Liver (tissue), 9 donors: ENCODE results near the gene HAGH. TPM values are rescaled to one million over a fixed set of nuclear protein-coding genes. Genes with fewer than 3 reads are reported as not detected.

Experiments used
- DNase-seq: peaks from one replicate; pipeline ENCODE4 v3.0.0-alpha.2; 2017; ENCODE audit warnings: low spot score
- H3K27ac ChIP-seq, 2 donors: one replicate each; pipeline ENCODE4 v1.7.0; 2013; ENCODE audit warnings: inconsistent platforms in 2 of 2, low read length in 2 of 2, control low read depth in 1 of 2, low read depth in 1 of 2, mild to moderate bottlenecking in 1 of 2
- H3K27me3 ChIP-seq, 4 donors: one replicate each; pipeline versions ENCODE4 v1.6.1 to v1.7.0; 2013; ENCODE audit warnings: low read length in 3 of 4, inconsistent platforms in 1 of 4, mild to moderate bottlenecking in 1 of 4, moderate library complexity in 1 of 4; ENCODE audit not compliant: control insufficient read depth in 4 of 4, insufficient read depth in 4 of 4
- H3K36me3 ChIP-seq, 4 donors: one replicate each; pipeline versions ENCODE4 v1.6.1 to v1.7.0; 2013; ENCODE audit warnings: low read length in 3 of 4, mild to moderate bottlenecking in 3 of 4, low read depth in 1 of 4, moderate library complexity in 1 of 4; ENCODE audit not compliant: control insufficient read depth in 4 of 4, insufficient read depth in 3 of 4
- H3K4me1 ChIP-seq, 4 donors: one replicate each; pipeline versions ENCODE4 v1.6.1 to v1.7.0; 2013; ENCODE audit warnings: low read length in 3 of 4, mild to moderate bottlenecking in 3 of 4, moderate library complexity in 1 of 4; ENCODE audit not compliant: control insufficient read depth in 4 of 4, insufficient read depth in 4 of 4
- H3K4me3 ChIP-seq, 3 donors: one replicate each; pipeline versions ENCODE4 v1.6.1 to v1.7.0; 2013; ENCODE audit warnings: low read length in 3 of 3, control low read depth in 1 of 3, low read depth in 1 of 3, mild to moderate bottlenecking in 1 of 3
- H3K9ac ChIP-seq, 2 donors: one replicate each; pipeline ENCODE4 v1.7.0; 2013; ENCODE audit warnings: low read length in 2 of 2, mild to moderate bottlenecking in 2 of 2, moderate library complexity in 2 of 2, control low read depth in 1 of 2, low read depth in 1 of 2
- H3K9me3 ChIP-seq, 4 donors: one replicate each; pipeline versions ENCODE4 v1.6.1 to v1.7.0; 2013; ENCODE audit warnings: low read length in 3 of 4; ENCODE audit not compliant: control insufficient read depth in 4 of 4
- ATF3 ChIP-seq: IDR thresholded peaks from 2 replicates; pipeline ENCODE4 v1.6.1; 2016; ENCODE audit warnings: antibody characterized with exemption
- CTCF ChIP-seq: fragments of 150-350 bp; IDR thresholded peaks from 2 replicates; pipeline ENCODE4 v1.5.1; 2017; ENCODE audit warnings: improper control_type of control experiment, low read depth, low read length; ENCODE audit not compliant: missing input control
- EGR1 ChIP-seq, 2 donors: IDR thresholded peaks; 2 replicates each; pipeline ENCODE4 v1.6.1; 2016 to 2018; ENCODE audit warnings: antibody characterized with exemption in 2 of 2, low read depth in 2 of 2
- FOXA1 ChIP-seq: IDR thresholded peaks from 2 replicates; pipeline ENCODE4 v1.6.1; 2016; ENCODE audit warnings: antibody characterized with exemption
- FOXA2 ChIP-seq: IDR thresholded peaks from 2 replicates; pipeline ENCODE4 v1.6.1; 2016; ENCODE audit warnings: antibody characterized with exemption
- HNF4A ChIP-seq, 2 donors: conservative IDR thresholded peaks; 2 replicates each; pipeline ENCODE4 v1.6.1; 2016; ENCODE audit warnings: antibody characterized with exemption in 2 of 2, mild to moderate bottlenecking in 2 of 2
- HNF4G ChIP-seq: IDR thresholded peaks from 2 replicates; pipeline ENCODE4 v1.6.1; 2016; ENCODE audit warnings: antibody characterized with exemption
- JUND ChIP-seq, 2 donors: IDR thresholded peaks; 2 replicates each; pipeline ENCODE4 v1.6.1; 2016; ENCODE audit warnings: antibody characterized with exemption in 2 of 2
- NR2F2 ChIP-seq: IDR thresholded peaks from 2 replicates; pipeline ENCODE4 v1.6.1; 2016; ENCODE audit warnings: antibody characterized with exemption
- RAD21 ChIP-seq, 2 donors: IDR thresholded peaks; 2 replicates each; pipeline ENCODE4 v1.6.1; 2016; ENCODE audit warnings: antibody characterized with exemption in 2 of 2, mild to moderate bottlenecking in 2 of 2
- REST ChIP-seq: IDR thresholded peaks from 2 replicates; pipeline ENCODE4 v1.6.1; 2016; ENCODE audit warnings: antibody characterized with exemption, mild to moderate bottlenecking
- RXRA ChIP-seq, 2 donors: IDR thresholded peaks; 2 replicates each; pipeline ENCODE4 v1.6.1; 2017 to 2018; ENCODE audit warnings: antibody characterized with exemption in 2 of 2, mild to moderate bottlenecking in 1 of 2
- SP1 ChIP-seq: IDR thresholded peaks from 2 replicates; pipeline ENCODE4 v1.6.1; 2018; ENCODE audit warnings: antibody characterized with exemption, mild to moderate bottlenecking
- TAF1 ChIP-seq: conservative IDR thresholded peaks from 2 replicates; pipeline ENCODE4 v1.6.1; 2016; ENCODE audit warnings: antibody characterized with exemption, mild to moderate bottlenecking
- YY1 ChIP-seq: IDR thresholded peaks from 2 replicates; pipeline ENCODE4 v1.6.1; 2016; ENCODE audit warnings: antibody characterized with exemption, mild to moderate bottlenecking
- ZBTB33 ChIP-seq: IDR thresholded peaks from 2 replicates; pipeline ENCODE4 v1.6.1; 2016; ENCODE audit warnings: antibody characterized with exemption
- WGBS: extraction: QIAGEN DNeasy Blood & Tissue Kit; methylation state at CpG from one replicate; pipeline ENCODE4 v1.1.7; 2013; 5-methylcytosine and 5-hydroxymethylcytosine counted together
- polyA plus RNA-seq, 2 donors: library from polyadenylated mRNA; stranded (reverse) in 1 of 2; unstranded in 1 of 2; fragments of 200-250 nt in 1 of 2; fragments of >200 nt in 1 of 2; fragmentation: Nextera tagmentation in 1 of 2; extraction: Ambion mirVana in 1 of 2; gene quantifications; one replicate each; pipeline versions ENCODE4 v1.2.1 to v1.2.3, GENCODE V29; 2013 to 2015
- total RNA-seq, 2 donors: library from RNA; depleted of rRNA; stranded (reverse); fragments of >200 nt; gene quantifications; one replicate each; pipeline ENCODE4 v1.2.3, GENCODE V29; 2014
- donor health status: healthy.
- donor health status: healthy.
- donor health status: healthy.
- donor health status: healthy.
- donor health status: healthy.

The HAGH gene
- total and polyA plus RNA-seq, 4 donors: 169 to 252 (median 204) TPM

GRCh38 chr16:1764971-1765370 is 61.7 kb downstream of the HAGH start:
- no peak for DNase-seq
- Histone ChIP-seq H3K4me1 (peaks cover 0 to 6% (median under 1%) of the 10 kb centered on the region in 4 donors), H3K36me3 (peaks cover 7 to 64% (median 18%) of the 10 kb centered on the region in 4 donors), H3K9ac (no peak overlapping the region), H3K27ac (no peak overlapping the region), H3K4me3 (no peak overlapping the region), H3K27me3 (no peaks in the 10 kb centered on the region), H3K9me3 (no peaks in the 10 kb centered on the region)
- no peak for TF ChIP-seq TAF1
- TF ChIP-seq ATF3: no peak
- no peak for TF ChIP-seq YY1
- TF ChIP-seq CTCF: no peak
- no peak for TF ChIP-seq RXRA (IDR thresholded peaks at IDR 0.05)
- TF ChIP-seq FOXA2: no peak
- TF ChIP-seq HNF4G: no peak
- TF ChIP-seq ZBTB33: no peak
- TF ChIP-seq EGR1 (IDR thresholded peaks at IDR 0.05; ENCODE audit: low read depth in 2 of 2): no peak
- no peak for TF ChIP-seq NR2F2
- TF ChIP-seq HNF4A (conservative IDR thresholded peaks at IDR 0.05): no peak
- no peak for TF ChIP-seq SP1
- TF ChIP-seq JUND (IDR thresholded peaks at IDR 0.05): no peak
- TF ChIP-seq REST: no peak
- no peak for TF ChIP-seq FOXA1
- no peak for TF ChIP-seq RAD21 (IDR thresholded peaks at IDR 0.05)
- 96% methylated on average over 21 of the region's 21 CpGs for WGBS
